Osteocyte (in vitro differentiated cells): ENCODE measurements around the gene ANO6. TPM values are rescaled to one million over a fixed set of nuclear protein-coding genes. Genes with fewer than 3 reads are reported as not detected.

Source experiments
- DNase-seq: peaks from one replicate; pipeline ENCODE4 v3.0.0; 2021; ENCODE audit warnings: mixed read lengths; ENCODE audit not compliant: unreplicated experiment; ENCODE audit errors: extremely low spot score
- H3K27ac Mint-ChIP-seq: one replicate; pipeline ENCODE4 v1.8.0; 2021; ENCODE audit warnings: mild to moderate bottlenecking, mixed read lengths; ENCODE audit not compliant: unreplicated experiment
- H3K27me3 Mint-ChIP-seq: one replicate; pipeline ENCODE4 v1.8.0; 2021; ENCODE audit warnings: mixed read lengths; ENCODE audit not compliant: unreplicated experiment
- H3K36me3 Mint-ChIP-seq: one replicate; pipeline ENCODE4 v1.8.0; 2021; ENCODE audit warnings: mixed read lengths; ENCODE audit not compliant: unreplicated experiment
- H3K4me1 Mint-ChIP-seq: one replicate; pipeline ENCODE4 v1.8.0; 2021; ENCODE audit warnings: mixed read lengths; ENCODE audit not compliant: unreplicated experiment
- H3K4me3 Mint-ChIP-seq: one replicate; pipeline ENCODE4 v1.8.0; 2021; ENCODE audit warnings: mild to moderate bottlenecking, moderate library complexity, mixed read lengths; ENCODE audit not compliant: unreplicated experiment
- H3K9me3 Mint-ChIP-seq: one replicate; pipeline ENCODE4 v1.8.0; 2021; ENCODE audit warnings: mixed read lengths; ENCODE audit not compliant: unreplicated experiment
- total RNA-seq: library from RNA; stranded (reverse); gene quantifications from 2 replicates; pipeline ENCODE4 v1.2.1, GENCODE V29; 2021
- TF ChIP-seq, protein P1 (sequence below): fragments of 200-600 bp; sonication (generic); IDR thresholded peaks from 2 replicates; pipeline ENCODE4 v1.5.0; 2021; ENCODE audit warnings: antibody characterized with exemption, mild to moderate bottlenecking, moderate library complexity

The ANO6 gene
- total RNA-seq, 1 donor from 2014 or later: 65.5 TPM

DNA sequence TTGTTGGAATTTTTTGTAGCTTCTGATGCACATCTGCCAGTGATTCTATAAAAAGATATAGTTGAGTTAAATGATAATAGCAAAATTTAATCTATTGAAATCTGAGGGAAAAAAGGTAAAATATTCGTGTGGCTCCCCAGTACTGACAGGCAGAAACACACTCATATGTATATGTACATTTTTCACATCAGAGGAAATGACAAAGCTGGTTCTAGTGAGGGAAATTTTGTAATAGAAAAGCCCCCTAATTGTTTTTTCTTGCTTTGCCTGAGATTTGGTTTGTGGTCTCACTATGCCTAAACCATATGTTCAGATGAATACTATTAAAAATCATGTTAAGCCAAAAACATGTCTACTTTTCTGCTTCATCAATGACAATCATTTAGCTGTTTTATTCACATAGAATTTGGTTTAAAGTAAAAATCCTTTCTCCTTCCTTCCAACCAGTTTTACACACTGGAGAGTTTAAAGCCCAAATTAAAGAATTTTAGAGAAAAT is 203.5 kb downstream of the ANO6 start:
- no peaks in the 10 kb centered on the region for H3K27me3 Mint-ChIP-seq
- TF ChIP-seq, protein P1, sequence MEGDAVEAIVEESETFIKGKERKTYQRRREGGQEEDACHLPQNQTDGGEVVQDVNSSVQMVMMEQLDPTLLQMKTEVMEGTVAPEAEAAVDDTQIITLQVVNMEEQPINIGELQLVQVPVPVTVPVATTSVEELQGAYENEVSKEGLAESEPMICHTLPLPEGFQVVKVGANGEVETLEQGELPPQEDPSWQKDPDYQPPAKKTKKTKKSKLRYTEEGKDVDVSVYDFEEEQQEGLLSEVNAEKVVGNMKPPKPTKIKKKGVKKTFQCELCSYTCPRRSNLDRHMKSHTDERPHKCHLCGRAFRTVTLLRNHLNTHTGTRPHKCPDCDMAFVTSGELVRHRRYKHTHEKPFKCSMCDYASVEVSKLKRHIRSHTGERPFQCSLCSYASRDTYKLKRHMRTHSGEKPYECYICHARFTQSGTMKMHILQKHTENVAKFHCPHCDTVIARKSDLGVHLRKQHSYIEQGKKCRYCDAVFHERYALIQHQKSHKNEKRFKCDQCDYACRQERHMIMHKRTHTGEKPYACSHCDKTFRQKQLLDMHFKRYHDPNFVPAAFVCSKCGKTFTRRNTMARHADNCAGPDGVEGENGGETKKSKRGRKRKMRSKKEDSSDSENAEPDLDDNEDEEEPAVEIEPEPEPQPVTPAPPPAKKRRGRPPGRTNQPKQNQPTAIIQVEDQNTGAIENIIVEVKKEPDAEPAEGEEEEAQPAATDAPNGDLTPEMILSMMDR: no peak
- no peak overlapping the region for H3K27ac Mint-ChIP-seq
- H3K9me3 Mint-ChIP-seq: no peaks in the 10 kb centered on the region
- peaks cover 41% of the 10 kb centered on the region for H3K36me3 Mint-ChIP-seq
- H3K4me1 Mint-ChIP-seq: peaks cover 14% of the 10 kb centered on the region
- H3K4me3 Mint-ChIP-seq: no peak overlapping the region
- no peak for DNase-seq

DNA sequence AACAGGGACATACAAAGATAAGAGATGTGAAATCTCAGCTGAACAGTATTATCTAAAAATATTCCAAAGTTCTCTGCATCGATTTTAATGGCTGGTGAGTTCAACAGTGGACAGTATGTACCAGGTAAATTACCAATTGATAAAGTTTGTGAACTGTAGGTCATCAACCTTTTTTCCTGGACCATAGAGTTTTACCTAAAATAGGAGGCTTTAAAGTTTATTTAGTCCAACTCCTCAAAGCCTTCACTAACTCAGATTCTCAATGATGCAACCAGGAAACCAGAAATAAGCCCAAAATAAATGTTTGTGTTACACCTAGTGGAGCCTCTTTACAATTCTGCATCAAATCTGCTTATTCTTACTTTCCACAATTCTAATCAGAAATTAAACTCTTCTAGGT is 205.8 kb downstream of the ANO6 start:
- Mint-ChIP-seq H3K27ac (no peak overlapping the region), H3K27me3 (no peaks in the 10 kb centered on the region), H3K36me3 (peaks cover 48% of the 10 kb centered on the region), H3K4me1 (peaks cover 15% of the 10 kb centered on the region), H3K9me3 (no peaks in the 10 kb centered on the region), H3K4me3 (no peak overlapping the region)
- TF ChIP-seq, protein P1: no peak
- DNase-seq: no peak

DNA sequence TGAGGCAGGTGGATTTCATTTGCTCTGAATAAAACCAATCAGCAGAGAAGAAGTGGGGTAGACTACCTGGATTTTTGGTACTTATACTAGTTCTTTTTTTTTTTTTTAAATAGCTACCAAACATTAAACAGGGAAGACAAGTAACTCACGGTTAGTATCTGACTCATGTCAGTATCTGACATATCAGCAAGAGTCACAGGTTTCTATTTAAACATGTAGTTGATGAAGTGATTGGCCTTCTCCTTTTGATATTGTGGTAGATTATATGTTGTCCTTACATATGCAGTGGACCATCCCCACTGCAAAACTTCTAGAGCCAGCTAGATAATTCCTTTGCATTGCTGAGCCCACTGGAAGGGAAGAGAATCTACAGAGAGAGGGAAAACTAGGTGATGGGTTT is 208.0 kb downstream of the ANO6 start:
- TF ChIP-seq, protein P1: no peak
- peaks cover 15% of the 10 kb centered on the region for H3K4me1 Mint-ChIP-seq
- H3K4me3 Mint-ChIP-seq: no peak overlapping the region
- H3K9me3 Mint-ChIP-seq: no peaks in the 10 kb centered on the region
- H3K27ac Mint-ChIP-seq: no peak overlapping the region
- peaks cover 52% of the 10 kb centered on the region for H3K36me3 Mint-ChIP-seq
- H3K27me3 Mint-ChIP-seq: no peaks in the 10 kb centered on the region
- no peak for DNase-seq

DNA sequence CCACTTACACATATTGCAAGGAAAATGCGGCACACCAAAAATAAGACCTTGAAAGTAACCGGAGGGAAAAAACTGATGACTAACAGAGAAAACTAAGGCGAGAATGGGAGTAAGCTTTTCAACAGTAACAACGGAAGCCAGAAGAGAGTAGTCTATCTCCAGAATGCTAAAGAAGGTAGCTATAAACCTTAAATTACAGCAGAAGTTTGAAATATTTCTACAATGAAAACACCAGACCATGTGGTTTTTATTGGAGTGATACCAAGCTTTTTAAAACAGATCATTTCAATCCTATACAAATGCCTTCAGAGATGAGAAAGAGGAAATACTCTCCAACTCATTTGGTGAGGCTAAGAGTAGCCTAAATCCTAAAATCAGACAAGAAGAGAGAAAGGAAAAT is 209.5 kb downstream of the ANO6 start:
- Mint-ChIP-seq H3K9me3 (no peaks in the 10 kb centered on the region), H3K27me3 (no peaks in the 10 kb centered on the region), H3K36me3 (peaks cover 61% of the 10 kb centered on the region), H3K4me3 (no peak overlapping the region), H3K27ac (peak overlapping the region; percentile 64), H3K4me1 (peaks cover 15% of the 10 kb centered on the region)
- TF ChIP-seq, protein P1: no peak
- no peak for DNase-seq

DNA sequence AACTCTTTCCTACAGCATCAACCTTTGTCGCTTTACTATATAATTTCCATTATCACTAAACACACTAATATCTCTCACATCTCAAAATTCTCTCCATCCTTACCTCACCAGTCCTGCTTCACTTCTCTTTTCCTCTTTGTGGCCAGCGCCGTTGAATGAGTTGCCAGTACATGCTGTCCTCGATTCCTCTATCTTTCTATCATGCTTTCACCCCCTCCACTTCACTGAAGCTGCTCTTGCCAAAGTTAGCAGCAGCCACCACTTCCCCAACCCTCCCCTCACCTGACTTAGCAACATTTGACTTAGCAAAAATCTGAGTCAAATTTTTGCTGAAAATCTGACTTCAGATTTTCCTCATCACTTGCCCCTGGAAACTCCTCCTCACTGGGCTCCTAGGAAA is 210.4 kb downstream of the ANO6 start:
- H3K9me3 Mint-ChIP-seq: no peaks in the 10 kb centered on the region
- DNase-seq: no peak
- no peaks in the 10 kb centered on the region for H3K27me3 Mint-ChIP-seq
- TF ChIP-seq, protein P1: no peak
- peaks cover 61% of the 10 kb centered on the region for H3K36me3 Mint-ChIP-seq
- H3K27ac Mint-ChIP-seq: no peak overlapping the region
- H3K4me3 Mint-ChIP-seq: no peak overlapping the region
- peaks cover 15% of the 10 kb centered on the region for H3K4me1 Mint-ChIP-seq
